HL-60/S4 (cell line): Measurements from ENCODE around the gene CPED1.
"Not testable (repeated sequence)": the region's sequence is repeated elsewhere in the genome, so short reads cannot be mapped to it uniquely, and the experiment has no call there.

Experiments used
- in situ Hi-C: fragments of 300-500 bp; cut with MboI; formaldehyde crosslinking; loops from 2 replicates; pipeline ENCODE4 v1.14.3; 2022; ENCODE audit warnings: low sequenced_read_pairs

Gene CPED1

DNA sequence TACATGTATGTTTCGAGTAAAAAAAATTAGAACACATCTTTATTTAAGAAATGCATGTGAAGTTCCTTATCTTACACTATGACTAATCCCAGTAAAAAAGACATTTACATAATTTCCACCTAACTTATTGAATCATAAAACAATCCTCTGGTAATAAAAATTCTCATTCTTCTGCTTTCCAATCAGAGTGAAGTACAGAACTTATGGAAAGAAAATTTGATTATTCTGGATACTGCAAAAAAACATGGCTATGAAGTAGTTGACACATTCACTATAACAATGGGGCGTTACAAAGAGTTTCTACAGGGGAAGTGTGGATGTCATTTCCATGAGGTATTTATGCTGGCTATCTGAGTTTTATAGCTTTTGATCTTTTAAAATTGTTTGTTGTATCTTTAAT lies 282.6 kb downstream of the CPED1 start:
- in situ Hi-C loops: no loop called here

DNA sequence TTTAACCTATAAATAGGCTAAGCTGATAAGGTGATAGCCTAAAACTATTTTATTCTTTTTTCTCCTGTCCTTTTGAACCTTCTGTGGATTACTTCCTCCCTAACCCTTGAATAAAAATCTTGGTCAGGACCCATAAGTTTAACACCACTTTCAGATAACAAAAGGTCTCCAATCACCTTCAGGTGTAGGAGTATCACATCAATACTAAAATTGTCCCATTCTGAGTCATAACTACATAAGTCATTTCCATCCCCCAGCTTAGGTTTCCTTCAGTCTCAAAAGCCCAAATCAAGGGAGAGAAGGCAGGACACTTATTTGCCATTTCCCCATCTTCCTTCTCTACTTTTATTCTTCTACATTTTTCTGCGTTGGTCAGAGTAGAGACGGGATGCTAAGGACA lies 283.4 kb downstream of the CPED1 start:
- in situ Hi-C loops: no loop called here

DNA sequence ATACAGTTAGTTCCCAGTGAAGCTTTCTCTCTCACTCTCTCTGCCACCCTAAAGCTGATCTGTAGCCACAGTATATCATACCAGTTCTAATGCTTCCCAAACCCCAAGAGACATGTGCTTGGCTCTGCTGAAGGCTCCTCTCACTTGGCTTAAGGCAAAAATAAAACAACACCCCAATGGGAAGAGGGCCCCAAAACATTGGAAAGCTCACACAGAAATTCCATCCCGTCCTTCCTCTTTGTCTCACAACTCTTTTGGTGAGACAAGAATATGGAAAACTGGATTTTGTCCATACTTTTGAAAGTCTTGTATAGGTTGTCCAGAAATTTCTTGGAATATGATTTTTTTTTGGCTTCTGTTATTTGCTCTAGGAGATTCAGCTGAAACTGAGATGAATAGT lies 284.2 kb downstream of the CPED1 start:
- in situ Hi-C loops: no loop called here

DNA sequence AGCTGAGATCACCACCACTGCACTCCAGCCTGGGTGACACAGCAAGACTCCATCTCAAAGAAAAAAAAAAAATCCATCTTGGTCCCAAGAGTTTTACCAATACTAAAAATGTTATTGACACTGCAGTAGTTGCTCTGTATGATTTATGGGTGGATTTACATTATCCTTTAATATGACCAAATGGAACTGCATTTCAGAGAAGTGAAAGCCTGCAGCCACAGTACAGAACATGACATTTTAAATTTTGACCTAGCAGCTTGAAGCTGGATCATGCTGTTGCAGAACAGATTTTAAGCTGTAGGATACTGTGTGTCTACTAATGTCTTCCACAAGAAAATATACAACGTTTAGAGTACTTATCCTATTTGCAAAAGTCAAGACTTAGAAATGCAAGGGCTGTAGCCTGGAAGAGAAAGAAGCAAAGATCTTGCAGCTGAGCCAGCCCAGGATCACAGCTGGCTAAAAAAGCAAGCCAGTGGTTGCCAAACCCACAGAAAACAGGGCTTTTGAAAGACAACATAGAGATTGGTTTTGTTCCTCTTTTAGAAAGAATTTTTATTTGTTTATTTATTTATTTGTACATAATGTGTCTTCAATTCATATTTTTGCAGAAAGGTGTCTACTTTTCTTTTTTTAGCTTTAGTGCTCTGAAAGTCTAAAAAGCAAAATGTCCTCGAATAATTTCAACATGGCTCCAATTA lies 285.1 kb downstream of the CPED1 start:
- in situ Hi-C loops: no loop called here

DNA sequence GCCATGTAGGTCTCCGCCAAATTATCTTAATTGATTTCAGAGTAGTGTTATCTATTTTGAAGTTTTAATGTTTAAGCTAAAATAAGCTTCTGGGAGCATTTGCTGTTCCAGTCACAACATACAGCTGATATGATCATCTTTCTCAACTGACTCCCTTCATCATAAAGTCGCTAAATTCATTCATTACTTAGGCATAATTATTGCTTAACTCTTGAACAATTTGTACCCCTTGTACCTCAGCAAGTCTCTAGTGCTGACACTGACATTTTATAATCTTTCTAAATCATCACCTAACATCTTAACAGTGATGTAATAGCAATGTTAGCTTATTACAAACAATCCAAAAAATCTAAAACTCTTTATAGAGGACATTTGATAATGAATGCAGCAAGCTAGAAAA lies 286.0 kb downstream of the CPED1 start:
- in situ Hi-C loops: no loop called here

DNA sequence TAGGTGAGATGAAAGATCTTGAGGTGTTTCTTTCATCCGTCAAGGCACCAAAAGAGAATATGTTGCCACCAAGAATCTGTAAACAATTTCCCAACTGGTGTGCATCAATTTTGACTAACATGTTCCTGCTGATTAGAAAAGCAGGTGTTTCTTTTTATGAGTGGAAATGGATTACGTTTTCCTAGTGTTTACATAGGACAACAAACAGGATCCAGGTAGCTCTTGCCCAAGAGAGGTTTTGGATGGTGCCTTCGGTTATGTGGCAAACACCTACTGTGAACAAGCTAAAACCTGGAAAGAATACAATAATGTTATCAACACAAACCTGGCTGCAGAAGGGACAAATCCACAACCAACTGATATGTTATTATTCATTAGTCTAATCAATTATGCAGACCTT lies 286.7 kb downstream of the CPED1 start:
- in situ Hi-C loops: no loop called here

DNA sequence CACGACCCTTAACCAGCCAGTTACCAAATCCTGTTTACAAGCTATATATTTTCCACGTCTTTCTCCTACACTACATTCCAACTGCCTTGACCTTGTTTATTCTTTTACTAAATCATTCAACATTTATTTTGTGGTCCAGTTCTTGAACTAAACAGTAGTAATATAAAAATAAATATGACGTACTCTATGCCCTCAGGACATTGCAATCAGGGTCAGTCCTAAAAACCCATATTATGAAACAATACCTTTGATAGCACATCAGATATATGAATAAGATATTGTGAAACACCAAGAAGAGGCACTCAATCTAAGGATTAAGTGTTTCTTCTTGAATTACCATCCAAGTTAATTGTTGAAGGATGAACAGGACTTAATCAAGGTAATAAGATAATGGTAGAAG lies 287.8 kb downstream of the CPED1 start:
- in situ Hi-C loops: no loop called here

DNA sequence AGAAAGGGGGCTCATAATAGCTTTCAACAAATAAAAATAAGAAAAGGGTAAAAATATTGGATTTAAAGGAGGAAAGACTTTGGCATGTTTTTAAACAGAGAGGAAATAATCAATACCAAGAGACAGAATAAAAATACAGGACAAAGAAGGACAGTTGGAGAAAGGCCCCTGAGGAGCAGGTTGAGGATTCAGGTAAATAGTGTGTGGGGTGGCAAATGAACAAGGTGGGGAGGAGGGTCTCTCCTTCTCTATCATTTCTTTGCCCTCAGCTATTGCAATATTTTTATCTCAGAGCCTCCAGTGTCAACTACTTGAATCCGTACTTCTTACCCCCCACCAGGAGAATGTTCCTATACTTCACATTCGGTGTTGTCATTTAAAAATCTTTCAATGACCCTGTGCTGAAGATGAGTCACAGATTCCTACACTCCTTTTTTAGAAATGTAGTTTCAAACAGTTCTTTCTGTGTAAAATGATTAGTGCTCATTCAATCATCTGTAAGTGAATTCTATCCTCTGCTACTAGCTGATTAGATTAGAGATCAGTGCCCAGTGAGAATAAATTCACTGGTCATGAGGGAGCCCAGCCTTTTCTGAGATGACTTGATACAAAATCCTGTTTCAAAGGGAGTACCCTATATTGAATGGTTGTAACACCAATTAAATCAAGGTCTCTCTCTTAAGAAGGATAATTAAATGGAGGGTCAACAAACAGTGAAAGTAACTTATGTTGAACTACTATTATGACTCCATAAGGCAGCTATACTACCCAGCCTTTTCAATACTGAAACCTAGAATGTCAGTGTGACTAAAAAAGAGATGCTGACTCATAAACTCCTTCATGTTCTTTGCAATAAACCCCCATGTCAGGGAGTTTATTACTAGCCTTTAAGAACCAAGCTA lies 289.9 kb downstream of the CPED1 start:
- in situ Hi-C loops: no loop called here

DNA sequence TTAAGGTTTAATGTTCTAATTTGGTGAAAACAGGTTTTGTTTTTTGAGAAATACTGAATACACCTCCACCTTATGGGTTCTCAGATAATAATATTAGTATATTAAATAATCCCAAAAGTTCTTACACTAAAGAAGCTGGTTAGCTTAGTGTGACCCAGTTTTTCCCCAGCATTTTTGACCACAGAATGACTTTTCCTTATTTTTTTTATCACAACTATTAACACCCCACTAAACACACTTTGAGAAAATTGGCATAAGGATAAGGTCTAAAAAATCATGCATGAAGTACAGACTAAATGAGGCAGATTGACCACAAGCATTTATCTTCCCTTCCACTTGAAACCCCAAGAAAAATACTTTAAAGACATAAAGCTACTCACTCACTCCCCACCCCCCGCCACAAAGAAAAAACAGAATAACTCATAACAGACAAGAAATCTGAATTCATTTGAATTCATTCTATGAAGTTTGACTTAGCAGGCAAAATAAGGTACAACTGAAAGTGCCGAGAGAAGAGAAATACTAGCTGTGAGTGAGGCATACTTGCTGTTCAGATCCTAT lies 290.6 kb downstream of the CPED1 start:
- in situ Hi-C loops: no loop called here

DNA sequence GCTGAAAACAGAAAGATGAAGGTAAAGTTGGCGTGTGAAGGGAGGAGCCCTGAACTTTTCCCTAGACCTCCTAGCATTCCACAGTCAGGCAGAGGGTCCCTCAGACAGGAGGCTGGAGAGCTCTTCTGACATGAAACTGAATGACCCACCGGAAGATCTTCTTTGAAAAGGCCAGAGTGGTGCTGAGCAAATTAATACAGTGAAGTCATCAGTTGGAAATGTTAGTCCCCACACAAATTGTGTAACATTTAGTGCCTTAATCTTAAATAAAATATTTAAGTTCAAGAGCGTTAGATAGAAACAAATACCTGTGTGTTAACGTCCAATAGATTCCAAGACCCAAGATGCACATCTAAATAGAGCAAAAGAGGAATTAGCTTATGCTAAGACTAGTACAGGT lies 291.3 kb downstream of the CPED1 start:
- in situ Hi-C loops: no loop called here

DNA sequence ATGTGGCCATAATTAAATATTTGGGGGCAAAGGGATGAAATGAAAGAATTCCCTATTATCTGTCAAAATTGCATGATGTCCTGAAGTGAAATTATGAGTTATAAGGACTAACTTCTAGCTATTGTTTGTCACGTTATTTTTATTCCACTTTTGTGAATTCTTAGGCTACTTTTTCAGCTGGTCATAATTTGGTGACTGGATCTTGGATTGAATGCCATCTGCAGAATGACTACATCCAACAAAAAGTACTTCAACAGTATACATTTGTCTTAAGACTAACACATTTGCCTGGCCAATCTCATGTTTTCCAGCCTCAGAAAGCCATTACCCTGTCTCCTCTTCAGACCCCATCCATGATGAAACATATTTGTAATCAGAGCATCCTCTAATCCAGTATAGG lies 292.1 kb downstream of the CPED1 start:
- in situ Hi-C loops: no loop called here

DNA sequence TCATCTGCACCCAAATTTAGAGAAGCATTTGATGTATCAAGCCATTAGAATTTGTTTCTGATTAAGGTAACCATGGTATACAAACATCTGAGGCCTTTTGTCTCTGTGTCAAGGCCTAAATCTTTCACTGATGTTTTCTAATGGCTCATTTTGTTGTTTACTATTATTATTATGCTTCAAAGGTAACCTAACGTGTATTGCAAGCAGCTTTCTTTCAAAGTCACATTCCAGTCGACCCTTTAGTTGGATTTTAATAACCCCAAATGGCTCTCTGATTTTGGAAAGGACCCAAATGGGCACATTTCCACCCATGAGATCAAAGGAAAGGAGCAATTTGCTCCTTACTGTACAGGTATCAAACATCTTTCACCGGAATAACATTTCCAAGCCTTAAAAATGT lies 293.6 kb downstream of the CPED1 start:
- in situ Hi-C loops: no loop called here

DNA sequence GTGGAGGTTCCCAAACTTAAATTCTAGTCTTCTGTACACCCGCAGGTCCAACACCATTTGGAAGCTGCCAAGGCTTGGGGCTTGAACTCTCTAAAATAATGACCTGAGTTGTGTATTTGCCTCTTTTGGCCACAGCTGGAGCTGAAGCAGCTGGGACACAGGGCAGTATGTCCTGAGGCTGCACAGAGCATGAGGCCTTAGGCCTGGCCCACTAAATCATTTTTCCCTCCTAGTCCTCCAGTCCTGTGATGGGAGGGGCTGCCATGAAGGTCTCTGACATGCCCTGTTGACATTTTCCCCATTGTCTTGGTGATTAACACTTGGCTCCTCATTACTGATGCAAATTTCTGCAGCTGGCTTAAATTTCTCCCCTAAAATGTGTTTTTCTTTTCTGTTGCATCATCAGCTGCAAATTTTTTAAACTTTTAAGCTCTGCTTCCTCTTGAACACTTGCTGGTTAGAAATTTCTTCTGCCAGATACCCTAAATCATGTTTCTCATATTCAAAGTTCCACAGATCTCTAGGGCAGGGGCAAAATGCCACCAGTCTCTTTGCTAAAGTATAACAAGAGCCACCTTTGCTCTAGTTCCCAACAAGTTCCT lies 296.7 kb downstream of the CPED1 start:
- in situ Hi-C loops: no loop called here

DNA sequence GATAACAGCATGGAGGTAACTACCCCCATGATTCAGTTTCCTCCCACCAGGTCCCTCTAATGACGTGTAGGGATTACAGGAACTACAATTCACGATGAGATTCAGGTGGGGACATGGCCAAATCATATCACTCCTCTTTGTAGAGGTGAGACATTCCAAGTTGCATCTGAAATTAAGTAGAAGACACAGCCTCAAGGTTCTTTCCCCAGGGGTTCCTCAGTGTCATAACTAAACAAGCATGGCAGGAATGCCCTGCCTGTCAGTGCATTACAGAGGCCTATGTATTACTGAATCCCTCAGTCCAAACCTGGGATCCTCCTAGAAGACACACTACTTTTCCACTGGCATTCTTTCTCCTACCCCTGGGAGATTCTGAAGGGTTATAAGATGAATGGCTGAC lies 297.7 kb downstream of the CPED1 start:
- in situ Hi-C loops: no loop called here

DNA sequence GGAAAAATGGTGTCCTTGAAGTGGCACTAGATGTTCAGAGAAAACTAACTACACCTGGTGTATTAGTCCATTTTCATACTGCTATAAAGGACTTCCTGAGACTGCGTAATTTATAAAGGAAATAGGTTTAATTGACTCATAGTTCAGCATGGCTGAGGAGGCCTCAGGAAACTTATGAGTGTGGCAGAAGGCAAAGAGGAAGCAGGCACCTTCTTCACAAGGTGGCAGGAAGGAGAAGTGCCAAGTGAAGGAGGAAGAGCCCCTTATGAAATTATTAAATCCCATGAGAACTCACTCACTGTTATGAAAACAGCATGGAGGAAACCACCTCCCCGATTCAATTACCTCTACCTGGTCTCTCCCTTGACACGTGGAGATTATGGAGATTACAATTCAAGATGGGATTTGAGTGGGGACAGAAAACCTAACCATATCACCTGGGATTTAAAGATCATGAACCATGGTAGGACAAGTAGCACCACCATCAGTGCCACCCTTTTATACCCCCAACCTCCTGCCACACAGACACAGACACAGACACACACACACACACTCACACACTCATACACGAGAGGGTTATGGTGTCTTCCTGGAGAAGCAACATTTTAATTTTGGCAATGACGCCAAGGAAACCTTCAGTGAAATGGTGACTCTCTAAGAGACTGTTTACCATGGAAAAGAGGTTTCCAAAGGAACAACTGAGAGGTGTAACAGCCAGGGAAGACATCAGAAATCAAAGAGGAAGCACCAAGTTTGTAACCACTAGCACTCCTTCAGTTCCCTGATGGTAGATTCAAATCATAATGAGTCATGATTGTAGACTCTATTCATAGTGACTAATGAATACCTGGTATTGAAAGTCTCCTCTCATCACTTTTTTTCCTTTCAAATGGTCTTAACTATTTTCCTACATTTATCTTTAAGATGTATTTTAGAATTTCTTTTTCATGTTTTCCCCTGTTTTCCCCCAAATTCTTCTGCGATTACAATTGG lies 298.5 kb downstream of the CPED1 start:
- in situ Hi-C loops: no loop called here

DNA sequence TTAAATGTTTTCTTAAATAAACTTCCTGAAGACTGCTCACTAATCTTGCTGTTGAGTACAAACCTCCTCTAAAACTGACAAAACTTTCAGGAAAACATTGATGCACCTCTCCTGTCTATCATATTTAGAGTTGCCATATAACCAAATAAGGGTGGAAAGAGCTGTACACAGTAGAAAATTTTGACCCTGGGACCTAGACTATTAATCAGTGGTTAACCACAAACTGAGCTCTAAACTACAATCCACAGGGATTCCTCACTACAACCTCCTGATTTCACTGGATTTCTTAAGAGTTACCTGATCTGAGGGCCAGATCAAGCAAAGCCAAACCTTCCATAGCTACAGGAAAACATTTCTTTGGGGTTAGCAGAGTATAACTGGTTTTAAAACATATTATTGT lies 300.4 kb downstream of the CPED1 start:
- in situ Hi-C loops: no loop called here

DNA sequence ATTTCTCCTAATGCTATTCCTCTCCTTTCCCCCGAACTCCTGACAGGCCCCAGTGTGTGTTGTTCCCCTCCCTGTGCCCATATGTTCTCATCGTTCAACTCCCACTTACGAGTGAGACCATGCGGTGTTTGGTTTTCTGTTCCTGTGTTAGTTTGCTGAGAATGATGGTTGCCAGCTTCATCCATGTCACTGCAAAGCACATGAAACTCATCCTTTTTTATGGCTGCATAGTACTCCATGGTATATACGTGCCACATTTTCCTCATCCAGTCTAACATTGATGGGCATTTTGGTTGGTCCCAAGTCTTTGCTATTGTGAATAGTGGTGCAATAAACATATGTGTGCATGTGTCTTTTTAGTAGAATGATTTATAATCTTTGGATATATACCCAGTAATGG lies 301.4 kb downstream of the CPED1 start:
- in situ Hi-C loops: not testable (repeated sequence)

DNA sequence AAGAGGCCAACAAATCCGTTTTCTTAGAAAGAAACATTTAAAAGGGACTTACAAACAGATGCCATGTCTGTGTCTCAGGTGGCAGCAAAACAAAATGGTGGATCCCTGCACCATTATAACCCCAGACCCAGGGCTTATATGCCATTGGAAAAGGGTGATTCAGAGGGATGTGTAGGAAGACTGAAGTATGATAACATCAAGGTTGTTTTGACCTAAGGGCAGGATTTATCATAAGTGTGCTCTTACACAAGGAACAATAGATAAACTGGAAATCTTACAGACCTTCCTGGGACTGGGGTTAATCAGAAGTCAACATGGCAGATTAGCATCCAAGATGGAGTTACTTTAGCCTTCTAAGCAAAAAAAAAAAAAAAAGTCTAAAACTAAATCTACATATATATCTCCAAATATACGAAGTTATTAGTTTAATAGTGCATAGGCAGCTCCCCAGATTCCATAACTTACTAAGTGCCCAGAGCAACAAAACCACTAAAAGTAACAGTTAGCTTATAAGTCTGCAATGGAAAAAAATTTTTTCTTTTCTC lies 306.0 kb downstream of the CPED1 start:
- in situ Hi-C loops: no loop called here

DNA sequence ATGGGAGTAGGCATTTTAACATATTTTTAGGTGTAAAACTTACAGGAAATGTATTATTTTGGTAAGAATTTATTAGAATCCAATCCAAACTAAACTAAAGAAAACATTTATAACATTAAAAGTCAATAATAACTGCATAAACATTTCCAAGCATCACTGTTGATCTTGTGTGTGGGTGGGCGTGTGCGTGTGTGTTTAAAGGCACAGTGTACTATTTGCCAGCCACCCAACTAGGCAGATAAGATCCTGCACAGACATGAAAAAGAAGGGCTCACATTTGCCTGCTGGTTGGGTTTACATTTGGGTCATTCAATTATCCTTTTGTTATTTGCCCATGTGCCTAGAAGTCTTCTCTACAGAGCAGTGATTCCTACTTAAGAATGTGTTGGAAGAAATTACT lies 309.3 kb downstream of the CPED1 start:
- in situ Hi-C loops: no loop called here

DNA sequence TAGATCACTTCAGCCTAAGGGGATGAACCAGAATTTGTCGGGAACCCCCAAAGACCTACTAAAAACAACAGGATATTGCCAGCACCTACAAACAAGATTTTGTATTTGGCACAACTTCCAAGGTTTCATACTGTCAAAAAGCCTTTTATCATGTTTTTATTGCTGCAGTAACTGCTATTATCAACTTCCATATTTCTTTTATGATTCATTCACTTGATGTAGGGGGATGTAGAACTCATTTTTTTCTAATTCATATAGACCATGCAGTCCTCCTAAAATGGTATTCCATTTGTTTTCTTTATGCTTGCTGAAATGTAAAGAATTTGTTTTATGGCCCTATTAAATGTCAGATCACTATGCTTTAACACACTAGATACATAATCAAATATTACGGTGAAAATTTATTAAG lies 310.3 kb downstream of the CPED1 start:
- in situ Hi-C loops: no loop called here
